Measurements from ENCODE around the gene TBL1Y. TPM values are rescaled to one million over a fixed set of nuclear protein-coding genes. Genes with fewer than 3 reads are reported as not detected.
A peak's percentile ranks its signal among the peaks of the same experiment; 100 is the strongest.

The TBL1Y gene
- total and polyA plus RNA-seq, 2 donors from 2014 or later, result 0.54 TPM; not detected in 1

DNA sequence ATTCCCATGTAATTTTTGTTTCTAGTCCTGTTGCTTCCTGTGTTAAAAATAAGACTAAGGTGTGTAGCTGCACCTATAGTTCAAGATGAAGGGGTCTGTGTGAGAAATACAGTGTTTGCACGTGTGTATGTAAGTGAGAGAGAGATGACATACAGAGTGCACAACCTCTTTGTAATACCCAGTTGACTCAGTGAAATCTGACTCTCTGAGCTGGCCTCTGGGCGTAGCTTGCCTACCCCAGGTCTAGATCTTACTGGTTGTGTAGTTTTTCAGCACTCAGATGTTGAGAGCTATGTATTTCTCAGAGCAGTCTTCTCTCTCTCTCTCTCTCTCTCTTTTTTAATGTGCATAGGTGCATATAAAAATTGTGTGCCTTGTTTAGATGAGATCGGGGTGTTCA is 56.0 kb downstream of the TBL1Y start:
- TF ChIP-seq CTCF (IDR thresholded peaks at IDR 0.05; ENCODE audit: borderline replicate concordance, extremely low read depth, insufficient read depth), result no peak
- Histone ChIP-seq H3K4me3 (ENCODE audit: low read length in 3 of 3) (no peak overlapping the region), H3K27me3 (ENCODE audit: control insufficient read depth, insufficient read depth, low read length) (no peaks in the 10 kb centered on the region), H3K9me3 (ENCODE audit: control insufficient read depth in 2 of 3, insufficient read depth in 1 of 3, low read length in 3 of 3) (no peaks in the 10 kb centered on the region), H3K27ac (ENCODE audit: low read depth in 2 of 2, low read length in 2 of 2) (no peak overlapping the region), H3K9ac (ENCODE audit: low read length in 3 of 3) (no peak overlapping the region), H3K36me3 (ENCODE audit: control insufficient read depth in 2 of 3, insufficient read depth in 3 of 3, low read length in 3 of 3) (no peaks in the 10 kb centered on the region), H3K4me1 (ENCODE audit: control insufficient read depth in 2 of 3, insufficient read depth in 2 of 3, low read depth in 1 of 3, low read length in 3 of 3) (no peaks in the 10 kb centered on the region)
- peak in 1 of 5 donors; percentile 3 for DNase-seq
- intact Hi-C loops (cut with DNase I), result no loop called here
- no peak for FAIRE-seq

GRCh38 chrY:6967736-6968135 is 57.2 kb downstream of the TBL1Y start:
- DNase-seq (no peak), FAIRE-seq (no peak)
- intact Hi-C loops (cut with DNase I), result no loop called here
- no peak overlapping the region for H3K27ac ChIP-seq (ENCODE audit: low read depth in 2 of 2, low read length in 2 of 2)
- H3K4me1 ChIP-seq (ENCODE audit: control insufficient read depth in 2 of 3, insufficient read depth in 2 of 3, low read depth in 1 of 3, low read length in 3 of 3), result no peaks in the 10 kb centered on the region
- H3K27me3 ChIP-seq (ENCODE audit: control insufficient read depth, insufficient read depth, low read length), result no peaks in the 10 kb centered on the region
- H3K36me3 ChIP-seq (ENCODE audit: control insufficient read depth in 2 of 3, insufficient read depth in 3 of 3, low read length in 3 of 3), result no peaks in the 10 kb centered on the region
- no peak overlapping the region for H3K9ac ChIP-seq (ENCODE audit: low read length in 3 of 3)
- H3K9me3 ChIP-seq (ENCODE audit: control insufficient read depth in 2 of 3, insufficient read depth in 1 of 3, low read length in 3 of 3), result no peaks in the 10 kb centered on the region
- no peak for TF ChIP-seq CTCF (IDR thresholded peaks at IDR 0.05; ENCODE audit: borderline replicate concordance, extremely low read depth, insufficient read depth)
- no peak overlapping the region for H3K4me3 ChIP-seq (ENCODE audit: low read length in 3 of 3)

- Histone ChIP-seq H3K9me3 (ENCODE audit: control insufficient read depth in 2 of 3, insufficient read depth in 1 of 3, low read length in 3 of 3) (no peaks in the 10 kb centered on the region), H3K4me1 (ENCODE audit: control insufficient read depth in 2 of 3, insufficient read depth in 2 of 3, low read depth in 1 of 3, low read length in 3 of 3) (no peaks in the 10 kb centered on the region), H3K27ac (ENCODE audit: low read depth in 2 of 2, low read length in 2 of 2) (no peak overlapping the region), H3K36me3 (ENCODE audit: control insufficient read depth in 2 of 3, insufficient read depth in 3 of 3, low read length in 3 of 3) (no peaks in the 10 kb centered on the region), H3K27me3 (ENCODE audit: control insufficient read depth, insufficient read depth, low read length) (no peaks in the 10 kb centered on the region), H3K9ac (ENCODE audit: low read length in 3 of 3) (no peak overlapping the region), H3K4me3 (ENCODE audit: low read length in 3 of 3) (no peak overlapping the region)
- TF ChIP-seq CTCF (IDR thresholded peaks at IDR 0.05; ENCODE audit: borderline replicate concordance, extremely low read depth, insufficient read depth), result no peak
- DNase-seq, result no peak
- no peak for FAIRE-seq
- intact Hi-C loops (cut with DNase I), result no loop called here
Observed at GRCh38 chrY:6968191-6968590, 57.7 kb downstream of the TBL1Y start.

DNA sequence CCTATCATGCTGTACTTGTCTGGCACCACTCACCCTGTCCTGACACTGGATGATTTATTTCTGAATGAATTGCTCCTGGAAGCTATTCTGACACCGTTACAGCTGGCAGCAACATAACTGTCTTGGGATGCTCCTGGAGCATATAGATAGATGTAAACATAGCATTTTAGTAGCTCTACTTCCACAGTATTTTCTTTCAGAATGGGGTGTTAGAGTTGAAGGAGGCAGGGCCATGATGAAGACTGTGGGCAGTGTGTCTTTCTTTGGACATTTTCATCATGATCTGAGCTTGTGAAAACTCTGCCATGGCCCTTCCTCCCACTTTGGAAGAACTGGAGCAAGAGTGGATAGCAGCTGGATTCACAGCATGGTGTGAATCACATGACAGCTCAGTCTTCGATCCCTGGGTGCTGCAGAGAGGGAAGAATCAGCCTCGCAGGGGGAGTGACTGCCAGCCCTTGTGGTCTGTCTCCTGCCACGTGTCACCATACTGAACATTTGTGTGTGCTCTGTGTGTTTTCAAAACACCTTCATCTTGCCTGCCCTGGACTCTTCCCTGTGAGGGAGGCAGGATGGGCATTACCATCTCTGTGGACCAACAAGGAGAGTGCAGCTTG is 61.9 kb downstream of the TBL1Y start:
- no peak overlapping the region for H3K4me3 ChIP-seq (ENCODE audit: low read length in 3 of 3)
- no peak overlapping the region for H3K27ac ChIP-seq (ENCODE audit: low read depth in 2 of 2, low read length in 2 of 2)
- TF ChIP-seq CTCF (IDR thresholded peaks at IDR 0.05; ENCODE audit: borderline replicate concordance, extremely low read depth, insufficient read depth), result no peak
- no peak overlapping the region for H3K9ac ChIP-seq (ENCODE audit: low read length in 3 of 3)
- no peaks in the 10 kb centered on the region for H3K4me1 ChIP-seq (ENCODE audit: control insufficient read depth in 2 of 3, insufficient read depth in 2 of 3, low read depth in 1 of 3, low read length in 3 of 3)
- no peaks in the 10 kb centered on the region for H3K27me3 ChIP-seq (ENCODE audit: control insufficient read depth, insufficient read depth, low read length)
- DNase-seq (no peak), FAIRE-seq (no peak)
- H3K9me3 ChIP-seq (ENCODE audit: control insufficient read depth in 2 of 3, insufficient read depth in 1 of 3, low read length in 3 of 3), result no peaks in the 10 kb centered on the region
- intact Hi-C loops (cut with DNase I), result no loop called here
- no peaks in the 10 kb centered on the region for H3K36me3 ChIP-seq (ENCODE audit: control insufficient read depth in 2 of 3, insufficient read depth in 3 of 3, low read length in 3 of 3)

Measured in kidney (tissue), 14 donors.